ENCODE measurements around the gene CREB5. TPM values are rescaled to one million over a fixed set of nuclear protein-coding genes. Genes with fewer than 3 reads are reported as not detected.

Gene CREB5
- polyA plus RNA-seq, 3 donors from 2014 or later: 0.37 TPM; not detected in 2

- Mint-ChIP-seq H3K27ac (no peak overlapping the region), H3K27me3 (ENCODE audit: low read depth in 3 of 3) (peaks cover 0 to 8% (median 6%) of the 10 kb centered on the region in 3 donors), H3K36me3 (no peaks in the 10 kb centered on the region), H3K4me1 (no peaks in the 10 kb centered on the region), H3K9me3 (no peaks in the 10 kb centered on the region), H3K4me3 (no peak overlapping the region)
- no peak for DNase-seq
Observed at GRCh38 chr7:28572321-28573058, 160.2 kb downstream of the CREB5 start.

DNA sequence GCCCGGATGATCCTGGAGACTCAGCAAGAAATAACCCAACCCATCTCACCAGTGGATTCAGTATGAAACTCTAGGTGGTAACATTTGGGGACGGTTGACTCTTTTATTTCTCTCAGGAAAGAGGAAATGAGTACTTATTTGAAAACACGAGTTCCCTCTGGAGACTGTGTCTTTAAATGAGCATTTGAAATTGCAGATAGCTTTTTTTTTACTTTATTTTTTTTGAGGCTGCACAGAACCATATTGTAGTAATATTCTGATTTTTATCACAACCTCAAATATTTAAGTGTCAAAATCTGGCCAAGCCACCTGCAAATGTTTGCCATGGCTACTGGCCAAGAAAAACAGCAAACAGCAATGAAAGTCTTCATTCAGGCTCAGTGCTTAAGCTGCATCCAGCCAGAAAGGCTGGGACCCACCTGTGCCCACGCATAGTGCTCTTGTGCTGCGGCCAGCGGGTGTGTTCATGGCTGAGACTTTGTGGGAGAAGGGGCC lies 160.8 kb downstream of the CREB5 start:
- H3K36me3 Mint-ChIP-seq: no peaks in the 10 kb centered on the region
- no peak for DNase-seq
- H3K9me3 Mint-ChIP-seq: no peaks in the 10 kb centered on the region
- H3K4me3 Mint-ChIP-seq: no peak overlapping the region
- peaks cover 0 to 8% (median 6%) of the 10 kb centered on the region in 3 donors for H3K27me3 Mint-ChIP-seq (ENCODE audit: low read depth in 3 of 3)
- H3K27ac Mint-ChIP-seq: no peak overlapping the region
- no peaks in the 10 kb centered on the region for H3K4me1 Mint-ChIP-seq

GRCh38 chr7:28573651-28574301 lies 161.5 kb downstream of the CREB5 start:
- Mint-ChIP-seq H3K36me3 (no peaks in the 10 kb centered on the region), H3K27me3 (ENCODE audit: low read depth in 3 of 3) (peaks cover 0 to 8% (median 6%) of the 10 kb centered on the region in 3 donors), H3K9me3 (no peaks in the 10 kb centered on the region), H3K4me1 (no peaks in the 10 kb centered on the region), H3K27ac (no peak overlapping the region), H3K4me3 (no peak overlapping the region)
- no peak for DNase-seq

- Mint-ChIP-seq H3K4me1 (no peaks in the 10 kb centered on the region), H3K4me3 (no peak overlapping the region), H3K27ac (no peak overlapping the region), H3K27me3 (ENCODE audit: low read depth in 3 of 3) (peaks cover 0 to 8% (median 6%) of the 10 kb centered on the region in 3 donors), H3K9me3 (no peaks in the 10 kb centered on the region), H3K36me3 (no peaks in the 10 kb centered on the region)
- DNase-seq: no peak
Observed at GRCh38 chr7:28575241-28575643, 162.9 kb downstream of the CREB5 start.

GRCh38 chr7:28576656-28577055 lies 164.3 kb downstream of the CREB5 start:
- Mint-ChIP-seq H3K4me1 (no peaks in the 10 kb centered on the region), H3K36me3 (no peaks in the 10 kb centered on the region), H3K9me3 (no peaks in the 10 kb centered on the region), H3K27me3 (ENCODE audit: low read depth in 3 of 3) (peaks cover 0 to 8% (median 6%) of the 10 kb centered on the region in 3 donors), H3K4me3 (no peak overlapping the region), H3K27ac (no peak overlapping the region)
- DNase-seq: no peak

- peaks cover 0 to 8% (median 7%) of the 10 kb centered on the region in 3 donors for H3K27me3 Mint-ChIP-seq (ENCODE audit: low read depth in 3 of 3)
- no peaks in the 10 kb centered on the region for H3K4me1 Mint-ChIP-seq
- no peak for DNase-seq
- H3K27ac Mint-ChIP-seq: no peak overlapping the region
- H3K9me3 Mint-ChIP-seq: no peaks in the 10 kb centered on the region
- no peaks in the 10 kb centered on the region for H3K36me3 Mint-ChIP-seq
- H3K4me3 Mint-ChIP-seq: no peak overlapping the region
Observed at GRCh38 chr7:28579571-28579970, 167.3 kb downstream of the CREB5 start.

- DNase-seq: no peak
- H3K27ac Mint-ChIP-seq: no peak overlapping the region
- no peaks in the 10 kb centered on the region for H3K36me3 Mint-ChIP-seq
- no peaks in the 10 kb centered on the region for H3K9me3 Mint-ChIP-seq
- H3K4me1 Mint-ChIP-seq: no peaks in the 10 kb centered on the region
- H3K4me3 Mint-ChIP-seq: no peak overlapping the region
- peaks cover 0 to 12% (median 7%) of the 10 kb centered on the region in 3 donors for H3K27me3 Mint-ChIP-seq (ENCODE audit: low read depth in 3 of 3)
Observed at GRCh38 chr7:28580665-28581064, 168.3 kb downstream of the CREB5 start.

DNA sequence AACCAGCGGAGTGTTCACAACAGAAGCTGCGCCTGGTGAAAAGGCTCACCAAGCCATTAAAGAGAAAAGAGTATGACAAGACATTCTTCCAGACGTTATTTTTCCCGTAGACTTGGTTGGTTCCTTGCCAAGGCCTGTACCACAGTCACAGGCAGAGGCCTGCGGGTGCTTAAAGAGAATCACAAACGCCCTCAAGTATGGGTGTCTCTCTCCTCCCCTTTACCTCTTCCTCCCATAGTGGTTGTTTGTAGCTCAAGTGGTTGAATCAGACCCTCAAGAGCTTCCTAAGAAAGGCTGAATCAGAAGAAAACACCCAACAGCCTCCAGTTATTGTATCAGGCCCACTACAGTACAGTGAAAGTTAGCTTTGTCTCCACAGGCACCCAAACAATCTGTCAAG lies 169.0 kb downstream of the CREB5 start:
- no peaks in the 10 kb centered on the region for H3K9me3 Mint-ChIP-seq
- DNase-seq: no peak
- H3K36me3 Mint-ChIP-seq: no peaks in the 10 kb centered on the region
- H3K4me3 Mint-ChIP-seq: no peak overlapping the region
- H3K27ac Mint-ChIP-seq: no peak overlapping the region
- H3K27me3 Mint-ChIP-seq (ENCODE audit: low read depth in 3 of 3): peaks cover 0 to 12% (median 7%) of the 10 kb centered on the region in 3 donors
- no peaks in the 10 kb centered on the region for H3K4me1 Mint-ChIP-seq

GRCh38 chr7:28582226-28582625 lies 169.9 kb downstream of the CREB5 start:
- Mint-ChIP-seq H3K4me3 (no peak overlapping the region), H3K9me3 (no peaks in the 10 kb centered on the region), H3K4me1 (no peaks in the 10 kb centered on the region), H3K27me3 (ENCODE audit: low read depth in 3 of 3) (peaks cover 0 to 12% (median 5%) of the 10 kb centered on the region in 3 donors), H3K27ac (no peak overlapping the region), H3K36me3 (no peaks in the 10 kb centered on the region)
- no peak for DNase-seq

- H3K9me3 Mint-ChIP-seq: no peaks in the 10 kb centered on the region
- DNase-seq: no peak
- no peaks in the 10 kb centered on the region for H3K36me3 Mint-ChIP-seq
- H3K4me1 Mint-ChIP-seq: no peaks in the 10 kb centered on the region
- H3K27ac Mint-ChIP-seq: no peak overlapping the region
- H3K4me3 Mint-ChIP-seq: no peak overlapping the region
- peaks cover 0 to 12% (median 5%) of the 10 kb centered on the region in 3 donors for H3K27me3 Mint-ChIP-seq (ENCODE audit: low read depth in 3 of 3)
Observed at GRCh38 chr7:28584235-28584634, 171.9 kb downstream of the CREB5 start.

DNA sequence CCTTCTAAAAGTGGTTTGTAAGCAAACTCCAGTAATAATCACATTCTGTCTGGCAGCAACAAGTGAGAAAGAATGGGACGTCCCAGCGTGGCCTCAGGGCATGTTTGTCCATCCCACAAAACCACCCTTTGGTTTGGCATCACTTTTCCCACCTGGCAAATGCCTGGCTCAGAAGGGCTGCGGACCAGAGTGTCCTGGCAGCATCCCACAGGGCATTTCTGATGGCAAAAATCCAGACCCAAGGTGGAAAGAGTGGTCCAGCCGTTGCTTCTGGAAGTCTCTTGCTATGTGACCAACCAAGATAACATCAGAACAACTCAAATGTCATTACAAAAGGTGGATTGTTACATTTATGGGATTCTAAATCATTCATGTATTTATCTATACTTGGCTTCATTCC lies 174.4 kb downstream of the CREB5 start:
- Mint-ChIP-seq H3K36me3 (no peaks in the 10 kb centered on the region), H3K27ac (no peak overlapping the region), H3K9me3 (no peaks in the 10 kb centered on the region), H3K4me1 (peaks cover 0 to 7% of the 10 kb centered on the region in 2 donors), H3K4me3 (no peak overlapping the region), H3K27me3 (ENCODE audit: low read depth in 3 of 3) (peaks cover 0 to 9% (median 5%) of the 10 kb centered on the region in 3 donors)
- no peak for DNase-seq

DNA sequence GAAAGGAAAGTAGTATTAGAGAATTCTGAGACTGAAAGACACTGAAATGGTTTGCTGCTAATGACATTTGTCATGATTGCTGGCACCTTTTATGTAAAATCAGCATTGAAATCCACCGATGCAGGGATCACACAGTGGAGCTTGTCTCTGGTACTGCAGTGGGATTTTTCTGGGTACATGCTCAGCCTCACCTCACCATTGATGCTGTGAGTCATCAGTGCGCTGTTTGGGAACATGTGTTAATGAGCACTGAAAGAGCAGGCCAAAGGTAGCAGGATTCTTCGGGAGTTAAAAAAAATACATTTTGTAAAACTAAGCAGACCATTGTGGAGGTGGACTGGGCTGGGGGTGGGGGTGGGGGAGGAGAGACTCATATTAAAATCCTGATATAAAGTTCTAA lies 174.9 kb downstream of the CREB5 start:
- DNase-seq: no peak
- H3K27ac Mint-ChIP-seq: no peak overlapping the region
- no peak overlapping the region for H3K4me3 Mint-ChIP-seq
- peaks cover 0 to 9% (median 5%) of the 10 kb centered on the region in 3 donors for H3K27me3 Mint-ChIP-seq (ENCODE audit: low read depth in 3 of 3)
- no peaks in the 10 kb centered on the region for H3K36me3 Mint-ChIP-seq
- no peaks in the 10 kb centered on the region for H3K9me3 Mint-ChIP-seq
- peaks cover 0 to 7% of the 10 kb centered on the region in 2 donors for H3K4me1 Mint-ChIP-seq

DNA sequence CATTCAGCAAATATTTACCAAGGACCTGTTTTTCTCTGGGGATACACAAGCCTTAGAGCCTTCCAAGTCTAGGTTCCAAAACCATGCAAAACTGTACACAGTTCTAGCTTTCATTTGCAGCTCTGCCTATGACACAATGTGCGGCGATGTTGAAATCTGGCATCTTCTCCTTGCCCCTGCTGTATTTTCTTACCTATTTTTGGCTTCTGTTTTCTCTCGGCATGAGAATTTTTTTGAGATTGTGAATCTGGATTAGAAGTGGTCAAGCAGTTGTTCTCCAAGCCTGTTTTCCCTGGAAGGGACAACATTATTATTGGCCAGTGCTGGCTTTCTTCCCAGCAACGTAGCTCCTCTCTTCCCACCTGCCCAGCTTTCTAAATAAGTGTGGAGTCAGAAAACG lies 176.3 kb downstream of the CREB5 start:
- no peak overlapping the region for H3K4me3 Mint-ChIP-seq
- peaks cover 0 to 7% of the 10 kb centered on the region in 2 donors for H3K4me1 Mint-ChIP-seq
- H3K27me3 Mint-ChIP-seq (ENCODE audit: low read depth in 3 of 3): peaks cover 0 to 5% (median 3%) of the 10 kb centered on the region in 3 donors
- no peak for DNase-seq
- no peaks in the 10 kb centered on the region for H3K9me3 Mint-ChIP-seq
- H3K27ac Mint-ChIP-seq: no peak overlapping the region
- H3K36me3 Mint-ChIP-seq: no peaks in the 10 kb centered on the region

GRCh38 chr7:28591041-28591674 lies 178.8 kb downstream of the CREB5 start:
- H3K4me3 Mint-ChIP-seq: no peak overlapping the region
- no peaks in the 10 kb centered on the region for H3K9me3 Mint-ChIP-seq
- H3K4me1 Mint-ChIP-seq: peaks cover 0 to 7% of the 10 kb centered on the region in 2 donors
- H3K27me3 Mint-ChIP-seq (ENCODE audit: low read depth in 3 of 3): peaks cover 0 to 3% (median 0%) of the 10 kb centered on the region in 3 donors
- DNase-seq: no peak
- no peaks in the 10 kb centered on the region for H3K36me3 Mint-ChIP-seq
- no peak overlapping the region for H3K27ac Mint-ChIP-seq
